ENCODE measurements around the gene ATP1B3. TPM values are rescaled to one million over a fixed set of nuclear protein-coding genes. Genes with fewer than 3 reads are reported as not detected.
"Not testable (repeated sequence)": the region's sequence is repeated elsewhere in the genome, so short reads cannot be mapped to it uniquely, and the experiment has no call there.

Gene ATP1B3
- total RNA-seq, 1 experiment from 2014 or later = 119 TPM

DNA sequence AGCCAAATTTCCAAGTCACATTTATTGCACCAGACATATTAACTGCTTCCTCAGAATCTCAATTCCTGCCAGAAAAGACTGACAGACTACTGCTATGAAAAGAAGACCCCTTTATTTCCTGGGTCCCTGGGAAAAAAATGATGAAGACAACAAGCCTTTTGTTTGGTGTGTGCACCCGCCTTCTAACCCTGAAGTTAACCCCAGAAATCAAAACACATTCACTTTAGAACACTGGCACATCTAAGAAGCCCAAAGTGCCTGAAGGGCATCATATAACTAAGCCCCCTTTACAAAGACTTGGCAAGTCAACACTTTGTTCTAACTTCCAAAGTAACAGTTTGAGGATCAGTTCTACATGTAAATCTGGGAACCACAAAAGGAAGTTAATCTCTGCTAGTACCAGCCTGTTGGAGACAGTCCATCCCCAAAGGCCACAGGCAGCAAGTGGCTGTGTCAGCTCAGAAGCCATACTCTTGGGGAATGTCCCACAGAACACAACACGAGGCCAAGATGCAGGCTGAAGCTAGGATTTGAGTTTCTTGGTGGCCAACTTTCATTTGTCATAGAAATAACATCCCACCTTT is 16.3 kb upstream of the ATP1B3 start:
- no peak for DNase-seq (ENCODE audit: low read depth)

DNA sequence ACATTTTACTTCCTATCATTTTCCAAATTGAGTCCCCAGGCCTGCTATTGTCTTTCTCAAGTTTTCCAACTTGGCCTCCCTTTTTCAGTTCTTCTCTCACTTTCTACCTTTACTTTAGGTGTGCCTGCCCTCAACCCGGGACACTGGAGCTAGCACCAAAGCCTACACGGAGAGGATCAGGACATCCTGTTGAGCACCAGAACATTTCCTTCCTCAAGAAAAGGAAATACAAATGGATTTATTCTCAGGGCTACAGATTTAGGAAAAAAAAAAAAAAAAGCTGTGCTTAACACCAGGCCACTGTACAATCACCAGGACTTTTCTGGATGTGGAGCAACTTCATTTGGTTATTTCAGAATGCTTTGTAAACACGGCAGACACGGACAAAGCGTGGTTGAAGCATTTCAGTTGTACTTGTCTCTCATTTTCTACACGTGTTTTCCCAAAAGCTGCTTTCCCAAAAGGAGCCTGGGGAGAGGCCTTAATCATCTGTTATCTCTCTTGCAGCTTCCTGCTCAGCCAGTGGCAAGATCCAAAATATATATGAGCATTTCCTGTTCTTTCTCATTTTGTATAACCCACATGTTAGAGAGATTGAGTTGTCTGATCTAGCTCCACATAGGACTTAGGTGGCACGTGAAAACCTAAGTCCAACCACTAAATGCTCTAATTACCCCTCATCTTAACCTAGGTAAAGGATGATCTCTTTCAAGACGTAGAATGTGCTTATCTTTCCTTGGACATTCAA is 15.5 kb upstream of the ATP1B3 start:
- no peak for DNase-seq (ENCODE audit: low read depth)

DNA sequence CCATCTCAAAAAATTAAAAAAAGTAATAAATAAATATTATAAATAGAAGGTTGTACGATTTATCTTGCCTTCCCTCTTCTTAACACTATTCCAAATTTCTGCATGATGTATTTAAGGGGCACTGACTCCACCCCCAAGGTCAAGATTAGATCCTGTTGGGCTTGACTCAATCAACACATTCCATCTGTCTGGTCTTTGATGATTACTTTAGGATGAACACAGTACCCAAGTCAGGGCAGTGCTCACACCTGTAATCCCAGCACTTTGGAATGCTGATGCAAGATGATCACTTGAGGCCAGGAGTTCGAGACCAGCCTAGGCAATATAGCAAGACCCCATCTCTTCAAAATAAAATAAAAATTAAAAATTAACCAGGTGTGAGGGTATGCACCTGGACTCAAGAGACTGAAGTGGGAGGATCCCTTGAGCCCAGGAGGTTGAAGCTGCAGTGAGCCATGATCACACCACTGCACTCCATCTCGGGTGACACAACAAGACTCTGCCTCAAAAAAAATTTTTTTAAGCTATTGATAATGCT is 14.1 kb upstream of the ATP1B3 start:
- no peak for DNase-seq (ENCODE audit: low read depth)

DNA sequence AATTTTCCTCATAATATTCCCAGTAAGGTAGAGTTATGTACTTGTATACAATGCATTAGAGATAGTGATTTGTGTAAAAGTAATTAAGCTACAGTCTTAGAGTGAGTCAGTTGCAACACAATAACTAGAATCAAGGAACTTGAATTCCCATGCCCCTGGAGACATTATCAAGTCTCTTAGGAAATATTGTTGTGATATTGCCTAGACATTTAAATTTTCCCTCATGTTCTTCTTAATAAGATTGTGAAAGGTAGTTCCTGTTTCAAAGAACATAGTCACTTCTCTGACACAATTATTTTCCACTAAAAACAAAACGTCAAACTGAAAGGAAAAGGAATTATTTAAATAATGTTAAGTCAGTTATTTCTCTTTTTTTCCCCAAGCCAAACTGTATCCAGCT is 13.0 kb upstream of the ATP1B3 start:
- DNase-seq (ENCODE audit: low read depth) = no peak

DNA sequence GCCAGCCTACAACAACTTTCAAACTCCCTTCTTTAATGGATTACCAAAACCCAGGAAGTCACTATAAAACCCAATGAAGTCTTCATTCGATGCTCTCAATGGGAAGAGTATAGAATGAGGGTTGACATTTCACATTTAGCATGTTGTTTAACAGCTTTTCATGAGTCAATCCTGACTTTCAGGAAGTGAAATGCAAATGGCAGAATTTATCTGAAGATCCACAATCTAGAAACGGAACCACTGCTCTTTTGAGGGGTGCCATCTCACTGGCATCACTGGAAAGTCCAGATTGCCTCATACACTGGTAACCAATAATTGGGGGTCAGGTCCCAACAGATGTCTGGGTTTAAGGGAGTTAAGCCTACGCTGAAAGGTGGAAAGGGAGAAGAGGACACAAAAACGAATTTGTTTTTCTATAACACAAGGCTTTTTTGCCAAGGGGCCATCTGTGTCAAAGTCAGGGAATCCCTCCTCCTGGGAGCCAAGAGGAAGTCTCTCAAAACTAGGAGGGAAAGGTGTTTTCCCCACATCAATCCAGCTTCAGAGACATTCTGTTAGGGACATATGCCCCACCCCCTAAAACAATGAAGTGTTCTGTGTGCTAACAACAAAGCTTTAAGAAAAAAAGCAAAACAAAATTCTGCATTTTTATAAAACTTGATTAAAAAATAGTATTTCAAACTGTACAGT is 12.0 kb upstream of the ATP1B3 start:
- no peak for DNase-seq (ENCODE audit: low read depth)

DNA sequence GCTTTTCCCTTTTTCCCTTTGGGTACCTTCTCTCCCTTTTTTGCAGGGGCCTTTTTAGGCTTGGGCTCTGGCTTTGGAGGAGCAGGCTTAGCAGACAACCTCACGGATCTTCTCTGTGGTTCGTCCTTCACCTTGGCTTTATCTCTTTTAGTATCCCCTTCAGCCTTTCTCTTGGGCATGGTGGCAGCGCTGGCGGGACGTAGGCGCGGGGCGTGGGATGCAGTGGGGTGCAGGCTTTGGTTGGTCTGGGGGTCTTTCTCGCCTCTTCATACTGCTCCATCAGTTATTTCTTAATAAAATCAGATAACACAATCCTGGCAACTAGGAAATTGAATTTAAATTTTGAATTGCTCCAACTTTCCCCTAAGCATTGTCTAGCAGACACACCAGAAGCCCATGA is 11.3 kb upstream of the ATP1B3 start:
- DNase-seq (ENCODE audit: low read depth) = no peak

DNA sequence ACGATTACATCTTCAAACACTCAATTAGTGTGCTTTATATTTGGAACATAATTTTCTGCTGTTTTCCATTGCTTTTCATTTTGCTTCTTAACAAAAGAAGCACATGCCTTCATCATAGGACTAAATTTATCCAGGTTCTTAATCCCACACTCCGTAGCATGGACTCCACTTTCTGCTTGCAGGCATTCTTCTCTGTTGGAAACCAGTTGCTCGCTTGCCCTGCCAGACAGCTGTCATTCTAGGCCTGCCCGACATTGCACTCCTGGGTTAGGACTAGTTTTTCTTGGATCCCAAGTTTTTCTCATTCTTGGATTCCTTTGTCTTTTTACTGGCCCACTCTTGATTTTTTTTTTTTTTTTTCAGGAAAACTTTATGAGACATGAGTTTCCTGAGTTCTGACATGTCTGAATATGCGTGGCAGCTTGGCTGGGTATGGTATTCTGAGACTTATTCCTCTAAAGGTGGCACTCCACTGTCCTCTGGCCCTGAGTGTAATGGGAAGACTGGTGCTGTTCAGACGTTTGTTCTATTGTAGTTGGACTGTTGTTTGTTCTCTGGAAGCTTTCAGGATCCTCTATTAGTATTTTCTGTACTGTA is 6.3 kb upstream of the ATP1B3 start:
- DNase-seq (ENCODE audit: low read depth) = no peak

DNA sequence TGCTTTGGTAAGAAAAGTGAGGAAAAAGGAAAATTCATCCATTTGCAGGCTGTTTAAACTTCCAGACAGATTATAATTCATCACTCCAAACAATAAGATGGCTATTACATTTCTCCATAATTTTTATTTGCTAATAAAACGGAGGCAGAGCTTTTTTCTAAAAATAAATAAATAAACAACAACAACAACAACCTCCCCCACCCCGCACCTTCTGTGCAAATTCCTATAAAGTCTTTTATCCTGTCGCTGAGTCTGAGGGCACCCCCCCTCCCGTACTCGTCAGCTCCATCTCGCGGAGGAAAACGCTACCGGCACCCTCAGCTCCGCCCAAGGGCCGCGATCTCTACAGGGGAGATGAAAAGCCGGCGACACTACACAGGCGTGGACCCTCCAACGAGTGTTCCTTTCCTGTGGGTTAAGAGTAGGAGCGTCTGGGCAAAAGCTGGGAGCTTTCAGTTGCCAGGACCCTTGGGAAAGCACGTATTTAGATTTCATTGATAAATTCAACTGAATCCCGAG is 1.0 kb upstream of the ATP1B3 start:
- DNase-seq (ENCODE audit: low read depth) = peak; percentile 86

DNA sequence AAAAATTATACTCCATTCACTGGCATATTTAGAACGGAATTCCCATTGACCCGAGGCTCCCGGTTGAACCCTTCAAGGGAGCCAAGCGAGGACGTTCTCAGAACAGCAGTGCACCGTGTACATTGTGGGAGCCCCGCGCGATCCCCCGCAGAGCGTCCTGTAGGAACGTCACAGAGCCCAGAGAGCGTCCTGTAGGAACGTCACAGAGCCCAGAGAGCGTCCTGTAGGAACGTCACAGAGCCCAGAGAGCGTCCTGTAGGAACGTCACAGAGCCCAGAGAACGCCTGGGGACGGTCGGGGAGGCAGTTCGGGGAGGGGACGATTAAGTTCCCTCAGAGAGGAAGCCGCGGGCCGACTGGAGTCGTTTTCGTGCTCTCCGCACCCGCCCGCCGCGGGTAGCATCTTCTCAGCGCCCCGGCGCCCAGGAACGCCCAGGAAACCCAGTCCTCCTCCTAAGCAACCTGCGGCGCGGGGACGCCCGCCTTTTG is 506 bp upstream of the ATP1B3 start:
- DNase-seq (ENCODE audit: low read depth) = peak; percentile 64

DNA sequence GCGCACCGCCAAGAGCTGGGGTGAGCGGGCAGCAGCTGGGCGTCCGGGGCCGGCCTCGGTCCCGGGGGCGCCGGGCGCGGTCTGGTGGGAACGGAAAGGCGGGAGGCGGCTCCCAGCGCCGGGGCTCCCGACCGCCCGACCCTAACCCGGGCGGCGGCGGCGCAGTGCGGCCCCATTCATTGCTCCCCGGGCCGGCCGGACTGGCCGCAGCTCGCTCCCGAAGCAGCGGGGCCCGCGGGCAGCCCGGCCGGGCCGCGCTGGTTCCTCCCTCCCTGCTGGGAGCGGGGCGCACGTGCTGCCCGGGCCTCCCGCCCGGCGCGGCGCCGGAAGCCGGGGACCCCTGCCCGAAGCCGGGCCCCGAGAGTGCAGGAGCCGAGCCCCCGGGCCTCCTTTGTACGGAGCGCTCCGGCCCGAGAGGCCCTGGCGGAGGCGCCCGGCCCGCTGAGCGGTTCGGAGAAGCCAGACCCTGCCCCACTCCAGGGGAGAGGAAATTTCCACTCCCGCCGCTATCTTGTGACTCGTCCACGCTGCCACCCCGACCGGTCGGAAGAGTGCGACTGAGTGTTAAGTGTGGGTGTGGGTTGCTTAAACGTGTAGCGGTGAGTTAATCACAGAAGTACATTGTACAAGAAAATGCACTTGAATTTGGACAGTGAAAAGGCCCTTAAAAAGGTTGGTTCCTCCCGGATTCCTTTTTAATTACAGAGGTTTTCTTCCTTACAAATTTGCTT is 613 bp downstream of the ATP1B3 start:
- peak; percentile 38 for DNase-seq (ENCODE audit: low read depth)

DNA sequence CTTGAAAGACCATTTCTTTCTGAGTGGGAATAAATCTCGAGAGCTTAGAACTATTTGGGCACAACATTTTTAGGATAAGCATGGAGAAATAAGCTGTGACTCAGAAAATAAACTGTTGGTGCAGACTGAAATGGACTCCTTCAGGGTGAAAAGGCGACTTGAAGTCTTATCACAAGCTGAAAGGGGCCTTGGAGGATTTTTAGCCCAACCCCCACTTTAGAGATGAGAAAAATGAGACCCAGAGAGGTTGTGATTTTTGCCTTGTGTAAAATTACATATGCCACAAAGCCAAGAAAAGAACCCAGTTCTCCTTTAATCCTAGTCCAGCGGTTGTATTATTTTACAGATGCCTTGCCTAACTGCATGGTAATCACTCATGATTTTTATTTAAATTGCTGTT is 1.5 kb downstream of the ATP1B3 start:
- DNase-seq (ENCODE audit: low read depth) = peak; percentile 53

DNA sequence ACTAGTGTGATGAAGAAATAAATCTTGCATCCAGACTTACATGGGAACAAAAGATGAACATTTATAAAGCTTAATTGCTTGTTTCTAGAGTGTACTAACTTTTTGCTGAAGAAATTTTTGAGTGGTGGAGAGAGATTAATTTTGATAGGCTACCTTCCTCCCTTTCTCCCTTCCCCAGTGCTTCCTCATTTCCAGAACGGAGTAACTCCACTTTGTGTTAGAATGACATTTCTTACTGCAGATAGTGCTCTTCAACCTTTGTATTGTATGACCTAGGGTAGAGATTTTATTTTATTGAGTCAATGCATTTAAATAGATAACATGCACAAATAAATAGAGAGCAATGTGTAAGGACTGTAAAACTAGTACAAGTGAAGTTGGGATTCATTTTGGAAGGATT is 1.9 kb downstream of the ATP1B3 start:
- DNase-seq (ENCODE audit: low read depth) = no peak

DNA sequence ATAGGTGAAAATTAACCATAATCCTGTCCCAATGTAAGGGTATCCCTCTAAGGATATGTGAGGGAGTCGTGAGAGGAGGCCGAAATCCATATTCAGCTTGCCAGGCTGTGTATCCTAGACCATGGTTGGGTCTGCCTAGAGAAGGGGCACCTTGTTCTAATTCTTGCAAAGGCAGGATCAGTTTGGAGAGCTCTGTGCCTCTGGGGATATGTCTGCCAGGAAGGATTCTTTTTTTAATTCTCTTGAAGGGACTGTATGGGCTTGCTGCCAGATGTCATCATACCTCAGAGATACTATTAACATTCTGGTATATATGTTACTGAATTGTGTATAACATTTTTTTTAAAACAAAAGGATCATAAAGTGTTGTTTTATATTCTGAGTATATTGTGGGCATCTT is 2.4 kb downstream of the ATP1B3 start:
- DNase-seq (ENCODE audit: low read depth) = no peak

DNA sequence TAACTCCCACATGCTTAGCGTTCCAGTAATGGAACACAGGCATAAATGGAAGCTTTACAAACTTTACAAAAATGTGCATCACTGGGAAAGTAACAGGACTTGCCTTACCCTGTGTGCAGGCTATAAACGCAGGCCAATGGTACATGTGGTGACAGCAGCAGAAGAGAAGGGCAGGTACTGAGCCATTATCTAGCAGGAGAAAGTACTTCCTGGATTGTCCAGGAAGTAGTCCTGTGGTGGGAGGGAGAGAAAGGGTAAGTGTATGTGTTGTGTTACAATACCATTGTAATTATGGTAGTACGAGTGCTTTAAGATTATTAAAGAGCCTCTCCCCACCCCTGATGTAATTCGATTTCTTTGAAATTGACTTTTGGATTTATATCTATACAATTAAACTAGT is 5.3 kb downstream of the ATP1B3 start:
- no peak for DNase-seq (ENCODE audit: low read depth)

DNA sequence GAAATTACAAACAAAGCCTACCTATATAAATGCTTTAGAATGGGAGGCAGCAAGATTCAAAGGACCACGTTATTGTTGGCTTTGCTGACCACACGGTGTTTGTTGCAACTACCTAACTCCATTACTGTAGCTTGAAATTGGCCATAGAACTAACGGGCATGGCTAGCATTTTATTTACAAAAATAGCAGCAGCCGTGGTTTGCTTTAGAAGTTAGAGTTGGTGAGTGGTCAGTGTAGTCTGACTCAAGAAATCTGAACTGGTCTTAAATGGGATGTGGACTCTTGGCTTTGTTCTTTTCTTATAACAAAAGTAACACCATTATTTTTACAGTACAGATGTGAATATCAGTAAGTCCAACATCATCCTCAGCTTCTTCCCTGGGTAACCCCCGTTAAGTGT is 10.6 kb downstream of the ATP1B3 start:
- no peak for DNase-seq (ENCODE audit: low read depth)

DNA sequence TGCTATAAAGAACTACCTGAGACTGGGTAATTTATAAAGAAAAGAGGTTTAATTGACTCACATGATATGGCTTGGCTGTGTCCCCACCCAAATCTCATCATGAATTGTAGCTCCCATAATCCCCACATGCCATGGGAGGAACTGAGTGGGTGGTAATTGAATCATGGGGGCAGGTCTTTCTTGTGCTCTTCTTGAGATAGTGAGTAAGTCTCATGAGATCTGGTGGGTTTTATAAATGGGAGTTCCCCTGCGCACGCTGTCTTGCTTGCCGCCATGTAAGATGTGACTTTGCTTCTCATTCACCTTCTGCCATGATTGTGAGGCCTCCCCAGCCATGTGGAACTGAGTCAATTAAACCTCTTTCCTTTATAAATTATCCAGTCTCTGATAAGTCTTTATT is 12.1 kb downstream of the ATP1B3 start:
- DNase-seq (ENCODE audit: low read depth) = not testable (repeated sequence)

DNA sequence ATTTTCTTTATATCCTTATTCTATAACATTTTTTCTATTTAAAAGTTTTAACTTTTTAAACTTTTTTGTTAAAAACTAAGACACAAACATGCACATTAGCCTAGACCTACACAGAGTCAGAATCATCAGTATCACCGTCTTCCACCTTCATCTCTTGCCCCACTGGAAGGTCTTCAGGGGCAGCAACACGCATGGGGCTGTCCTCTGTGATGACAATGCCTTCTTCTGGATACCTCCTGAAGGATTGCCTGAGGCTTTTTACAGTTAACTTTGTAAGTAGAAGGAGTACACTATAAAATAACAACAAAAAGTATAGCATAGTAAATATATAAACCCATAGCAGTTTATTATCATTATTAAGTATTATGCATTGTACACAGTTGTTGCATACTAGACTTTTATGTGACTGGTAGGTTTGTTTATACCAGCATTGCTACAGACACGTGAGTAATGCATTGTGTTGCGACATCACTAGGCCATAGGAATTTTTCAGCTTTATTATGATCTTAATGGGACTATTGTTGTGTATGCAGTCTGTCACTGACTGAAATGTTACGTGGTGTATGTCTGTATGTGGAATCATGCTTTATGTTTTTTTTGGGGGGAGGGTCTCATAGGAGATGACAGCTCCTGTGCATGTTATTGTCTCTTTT is 18.2 kb downstream of the ATP1B3 start:
- peak; percentile 84 for DNase-seq (ENCODE audit: low read depth)

DNA sequence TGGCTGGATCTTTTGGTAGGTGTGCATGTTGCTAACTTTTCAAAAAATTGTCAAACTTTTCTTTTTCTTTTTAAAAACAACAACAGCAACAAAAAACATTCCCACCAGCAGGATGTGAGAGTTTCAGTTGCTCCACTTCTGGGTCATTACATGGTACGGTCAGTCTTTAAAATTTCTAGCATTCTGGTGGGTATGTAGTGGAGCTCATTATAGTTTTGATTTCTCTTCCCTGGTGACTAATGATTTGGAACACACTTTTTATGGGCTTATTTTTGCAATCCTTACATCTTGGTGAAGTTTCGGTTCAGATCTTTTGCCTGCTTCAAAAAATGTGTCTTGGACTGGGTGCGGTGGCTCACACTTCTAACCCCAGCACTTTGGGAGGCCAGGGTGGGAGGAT is 19.3 kb downstream of the ATP1B3 start:
- DNase-seq (ENCODE audit: low read depth) = no peak

DNA sequence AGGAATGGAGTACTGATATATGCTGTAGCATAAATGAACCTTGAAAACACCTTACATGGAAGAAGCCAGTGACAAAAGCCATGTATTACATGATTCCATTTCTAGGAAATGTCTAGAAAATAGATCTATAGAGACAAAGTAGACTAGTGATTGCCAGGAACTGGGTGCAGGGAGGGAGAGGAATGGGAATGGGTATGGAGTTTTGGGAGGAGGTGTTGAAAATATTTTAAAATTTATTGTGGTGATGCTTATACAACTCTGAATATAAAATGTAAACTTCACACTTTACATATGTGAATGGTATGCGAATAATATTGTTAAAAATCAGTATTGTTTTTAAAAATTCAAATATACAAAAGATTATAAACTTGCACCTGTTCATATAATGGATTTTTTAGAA is 22.5 kb downstream of the ATP1B3 start:
- no peak for DNase-seq (ENCODE audit: low read depth)

DNA sequence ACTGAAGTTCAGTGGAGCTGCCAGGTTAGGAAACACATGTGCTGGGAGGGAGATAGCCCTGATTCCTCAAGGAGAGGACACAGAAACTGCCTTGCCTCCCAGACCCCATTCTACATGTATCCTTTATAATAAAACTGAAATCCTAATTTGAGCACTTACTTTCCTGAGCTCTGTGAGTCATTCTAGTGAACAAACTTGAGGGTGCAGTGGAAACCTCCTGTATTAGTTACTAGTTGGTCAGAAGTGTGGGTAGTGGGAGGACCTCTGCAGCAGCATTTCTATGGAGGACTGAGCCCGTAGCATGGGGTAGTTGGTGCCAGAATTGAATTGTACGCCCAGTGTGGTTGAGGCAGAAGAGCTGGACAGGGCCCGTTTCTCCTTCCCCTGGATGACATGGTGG is 23.9 kb downstream of the ATP1B3 start:
- DNase-seq (ENCODE audit: low read depth) = no peak

DNA sequence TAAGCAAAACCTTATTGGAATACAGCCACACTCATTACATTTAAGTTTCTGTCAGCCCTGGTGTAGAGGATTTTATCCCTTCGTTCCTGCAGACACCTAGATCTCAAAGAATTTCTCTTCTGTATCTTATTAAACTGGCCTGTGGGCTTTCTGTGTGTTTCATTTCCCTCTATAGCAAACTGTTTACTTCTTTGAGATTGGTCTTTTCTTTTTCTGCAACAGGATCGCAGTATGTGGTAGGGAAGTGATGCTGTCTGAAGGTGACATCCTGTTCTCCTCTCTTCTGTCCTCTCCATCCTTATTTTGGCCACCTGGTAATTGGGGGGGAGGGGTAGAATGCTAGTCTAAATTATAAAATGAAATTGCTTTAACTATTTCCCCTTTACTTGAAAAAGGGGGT is 25.5 kb downstream of the ATP1B3 start:
- DNase-seq (ENCODE audit: low read depth) = no peak

All from HT1080 (cell line).